ENCODE results near the gene GRIN1.

GRIN1 gene

DNA sequence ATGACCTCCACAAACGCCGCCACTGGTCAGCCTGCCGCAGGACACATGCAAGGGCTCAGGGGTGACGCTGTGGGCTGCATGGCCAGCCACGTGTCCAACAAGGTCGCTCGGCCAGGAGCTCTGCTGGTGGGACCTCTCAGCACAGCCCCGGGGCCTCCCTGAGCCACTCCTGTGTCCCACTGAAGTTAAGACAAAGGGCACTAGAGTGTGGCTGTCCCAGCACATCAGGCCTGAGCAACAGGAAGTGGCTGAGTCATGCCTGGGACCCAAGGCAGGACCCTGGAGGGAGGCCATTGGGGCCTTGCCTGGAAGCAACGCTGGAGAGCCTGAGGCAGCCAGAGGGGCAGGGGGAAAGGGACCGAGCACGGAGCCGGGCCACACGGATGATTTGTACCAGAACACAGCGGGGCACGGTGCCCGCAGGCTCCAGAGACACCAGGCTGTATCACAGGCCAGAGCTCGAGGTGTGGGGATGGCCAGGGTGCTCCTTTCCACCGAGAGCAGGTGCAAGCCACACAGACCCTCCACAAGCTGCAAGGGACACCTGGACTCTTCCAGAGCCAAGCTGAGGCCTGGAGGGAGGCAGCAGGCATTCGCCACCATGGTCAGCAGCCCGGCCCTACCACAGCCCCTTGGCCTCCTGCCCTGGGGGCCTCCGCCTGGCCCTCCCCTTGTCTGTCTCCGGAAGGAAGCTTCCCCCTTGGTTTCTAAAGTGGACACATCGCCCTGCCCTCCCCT, 39.4 kb downstream of the GRIN1 start:
- no peak for DNase-seq (ENCODE audit: low read depth in 2 of 2)

DNA sequence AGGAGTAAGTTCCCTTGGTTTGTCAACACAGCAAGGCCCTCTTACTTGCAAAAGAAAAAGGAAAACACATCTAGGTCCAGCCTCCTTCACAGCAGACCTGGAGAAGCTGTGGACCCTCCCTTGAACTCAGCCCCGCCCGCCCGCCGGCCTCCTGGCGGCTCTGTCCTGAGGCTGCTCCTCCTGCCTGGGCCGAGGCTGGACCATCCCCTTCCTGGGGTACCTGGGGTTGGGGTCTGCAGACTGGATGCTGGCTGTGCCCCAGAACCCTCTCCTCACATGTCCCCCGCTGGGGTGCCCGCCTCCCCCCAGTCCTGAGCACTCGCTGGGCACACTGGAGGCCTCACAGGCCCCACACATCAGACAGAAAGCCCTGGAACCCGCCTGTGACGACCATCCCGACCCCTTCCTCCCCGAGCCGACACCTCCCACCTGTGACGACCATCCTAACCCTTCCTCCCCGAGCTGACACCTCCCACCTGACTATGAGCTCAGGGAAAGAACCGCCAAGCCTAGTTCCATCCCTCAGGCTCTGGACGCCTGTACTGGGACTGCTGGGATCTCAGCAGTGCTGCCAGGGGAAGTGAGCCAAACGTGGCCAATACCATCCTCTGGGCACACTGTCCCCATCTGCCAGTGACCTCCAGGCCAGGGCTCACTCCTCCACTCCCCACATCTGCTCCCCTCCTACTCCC, 40.1 kb downstream of the GRIN1 start:
- no peak for DNase-seq (ENCODE audit: low read depth in 2 of 2)

DNA sequence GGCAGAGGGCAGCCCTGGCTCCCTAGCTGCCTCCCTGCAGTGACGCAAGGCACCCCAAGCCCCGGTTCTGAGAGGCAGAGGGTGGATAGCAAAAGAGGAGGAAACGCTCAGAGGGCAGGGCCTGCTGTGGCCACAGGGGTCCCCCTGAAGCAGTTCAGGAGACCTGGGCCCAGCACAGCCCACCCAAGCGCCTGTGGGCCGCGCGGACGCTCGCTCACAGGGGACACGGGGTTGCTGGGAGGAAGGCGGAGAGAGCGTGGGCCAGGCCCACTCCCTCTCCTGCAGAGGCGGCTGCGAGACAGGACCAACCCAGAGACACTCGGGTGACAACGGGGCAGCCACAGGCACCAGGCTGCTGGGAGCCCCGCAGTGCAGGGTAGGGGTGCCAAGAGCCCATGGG, 40.8 kb downstream of the GRIN1 start:
- DNase-seq (ENCODE audit: low read depth in 2 of 2), result no peak

DNA sequence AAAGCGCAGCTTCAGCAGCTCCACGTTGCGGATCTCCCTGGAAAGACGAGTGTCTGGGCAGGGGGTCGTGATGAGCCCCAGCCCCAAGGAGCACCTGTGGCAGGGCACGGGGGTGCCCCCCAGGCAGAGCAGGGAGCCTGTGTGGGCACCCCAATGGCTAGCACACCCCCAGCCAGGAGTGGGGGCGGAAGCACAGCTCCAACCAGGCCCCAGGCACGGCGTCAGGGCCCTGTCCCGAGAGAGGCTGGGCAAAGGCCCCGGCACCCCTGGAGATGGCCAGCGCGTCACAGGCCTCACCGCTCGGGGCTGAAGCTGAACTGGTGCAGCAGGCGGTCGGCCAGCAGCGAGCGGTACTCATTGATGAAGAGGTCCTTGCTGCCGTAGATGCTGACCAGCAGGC, 41.5 kb downstream of the GRIN1 start:
- no peak for DNase-seq (ENCODE audit: low read depth in 2 of 2)

DNA sequence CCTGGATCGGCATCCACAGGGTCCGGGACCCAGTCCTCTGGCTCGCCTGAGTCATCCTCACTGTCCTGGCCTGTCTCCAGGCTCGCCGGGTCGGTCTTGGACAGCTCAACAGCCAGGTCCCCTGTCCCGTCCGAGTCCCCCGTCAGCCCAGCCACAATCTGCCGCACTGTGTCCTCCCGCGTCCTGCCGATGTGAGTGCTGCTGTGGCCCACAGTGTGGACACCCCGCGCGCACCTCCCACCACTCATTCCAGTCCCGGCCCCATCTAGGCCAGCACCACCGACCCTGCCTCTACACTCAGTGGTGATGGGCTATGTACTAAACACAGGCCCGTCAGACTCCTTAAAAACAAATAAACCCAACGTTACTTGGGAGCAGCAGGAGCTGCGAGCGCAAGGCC, 42.7 kb downstream of the GRIN1 start:
- DNase-seq (ENCODE audit: low read depth in 2 of 2), result no peak

DNA sequence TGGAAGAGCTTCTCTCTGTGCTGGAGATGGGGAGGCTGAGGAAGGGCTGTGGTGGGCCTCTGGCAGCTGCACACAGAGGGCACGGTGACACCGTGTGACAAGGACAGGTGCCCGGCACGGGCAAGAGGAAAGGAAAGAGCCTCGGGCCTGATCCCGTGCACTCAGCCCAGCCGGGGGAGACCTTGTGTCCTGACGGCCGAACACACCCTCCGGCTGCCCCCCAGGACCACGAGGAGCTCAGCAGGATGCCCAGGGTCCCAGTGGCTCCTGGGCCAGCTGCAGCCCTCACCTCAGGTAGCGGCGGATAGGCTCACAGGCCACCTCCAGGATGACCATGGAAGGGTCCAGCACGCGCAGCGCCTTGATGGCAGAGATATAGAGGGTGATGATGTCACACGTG, 43.9 kb downstream of the GRIN1 start:
- no peak for DNase-seq (ENCODE audit: low read depth in 2 of 2)

DNA sequence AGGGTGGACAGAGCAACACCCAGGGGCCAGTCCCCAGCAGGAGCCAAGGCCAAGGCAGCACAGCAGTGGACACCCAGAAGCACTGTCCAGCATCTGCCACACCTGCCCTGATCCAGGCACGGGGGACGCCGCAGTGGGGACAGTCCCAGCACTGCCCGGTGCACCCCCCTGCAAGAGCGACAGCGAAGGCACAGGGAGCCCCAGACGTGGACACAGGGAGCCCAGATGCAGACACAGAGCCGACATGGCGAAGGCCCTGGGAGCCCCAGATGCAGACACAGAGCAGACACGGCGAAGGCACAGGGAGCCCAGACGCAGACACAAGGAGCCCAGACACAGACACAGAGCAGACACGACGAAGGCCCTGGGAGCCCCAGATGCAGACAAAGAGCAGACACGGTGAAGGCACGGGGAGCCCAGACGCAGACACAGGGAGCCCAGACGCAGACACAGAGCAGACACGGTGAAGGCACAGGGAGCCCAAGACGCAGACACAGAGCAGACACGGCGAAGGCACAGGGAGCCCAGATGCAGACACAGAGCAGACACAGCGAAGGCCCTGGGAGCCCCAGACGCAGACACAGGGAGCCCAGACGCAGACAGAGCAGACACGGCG, 45.1 kb downstream of the GRIN1 start:
- DNase-seq (ENCODE audit: low read depth in 2 of 2), result no peak

DNA sequence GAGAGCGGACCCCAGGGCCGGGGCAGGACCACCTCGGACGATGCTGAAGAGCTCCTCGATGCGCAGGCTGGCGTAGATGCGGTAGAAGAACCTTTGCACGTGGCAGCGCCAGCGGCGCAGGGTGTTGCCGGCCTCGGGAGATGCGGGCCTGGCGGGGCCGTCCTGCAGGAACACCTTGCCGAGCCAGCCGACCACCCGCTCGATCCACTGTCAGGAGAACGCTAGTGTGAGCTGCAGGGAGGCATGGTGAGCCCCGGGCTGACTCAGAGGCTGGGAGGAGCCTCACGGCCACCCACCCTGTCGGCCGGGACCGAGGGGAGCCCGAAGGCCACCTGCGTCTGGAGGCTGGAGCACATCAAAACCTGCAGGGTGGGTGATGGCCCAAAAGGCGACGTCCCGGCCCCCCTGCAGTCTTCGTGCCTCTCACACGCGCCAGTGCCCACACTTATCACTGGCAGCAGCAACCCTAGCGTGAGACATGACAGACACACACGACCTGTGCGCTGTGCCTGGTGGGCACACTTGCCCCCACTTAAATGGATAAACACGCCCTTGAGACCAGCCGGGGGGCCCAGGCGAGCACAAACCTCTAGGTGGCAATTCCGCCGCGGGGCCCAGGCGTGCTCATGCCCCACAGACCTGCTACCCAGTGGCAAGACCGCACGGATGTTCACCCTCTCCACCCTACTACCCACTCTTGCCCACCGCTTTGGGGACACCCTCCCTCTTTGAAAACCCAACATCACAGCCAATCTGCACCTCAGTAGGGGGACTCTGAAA, 46.1 kb downstream of the GRIN1 start:
- DNase-seq (ENCODE audit: low read depth in 2 of 2), result no peak

DNA sequence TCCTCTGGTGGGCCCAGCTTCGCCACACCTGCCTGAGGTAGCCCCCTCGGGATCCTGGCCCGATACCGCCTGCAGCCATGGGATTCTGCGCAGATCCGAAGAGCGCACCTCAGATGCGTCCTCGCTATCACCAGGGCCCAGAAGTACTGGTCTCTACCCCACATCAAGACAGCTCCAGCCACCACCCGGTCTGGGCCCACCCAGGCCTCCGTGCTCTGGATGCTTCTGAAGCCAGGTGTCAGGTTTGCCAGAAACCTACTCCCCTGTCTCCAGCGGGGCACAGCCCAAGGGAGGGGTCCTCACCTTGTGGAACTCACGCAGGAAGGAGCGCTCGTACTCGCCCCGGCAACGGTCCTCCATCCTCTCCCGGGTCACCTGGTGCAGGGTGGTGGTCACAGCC, 47.0 kb downstream of the GRIN1 start:
- DNase-seq (ENCODE audit: low read depth in 2 of 2), result no peak

DNA sequence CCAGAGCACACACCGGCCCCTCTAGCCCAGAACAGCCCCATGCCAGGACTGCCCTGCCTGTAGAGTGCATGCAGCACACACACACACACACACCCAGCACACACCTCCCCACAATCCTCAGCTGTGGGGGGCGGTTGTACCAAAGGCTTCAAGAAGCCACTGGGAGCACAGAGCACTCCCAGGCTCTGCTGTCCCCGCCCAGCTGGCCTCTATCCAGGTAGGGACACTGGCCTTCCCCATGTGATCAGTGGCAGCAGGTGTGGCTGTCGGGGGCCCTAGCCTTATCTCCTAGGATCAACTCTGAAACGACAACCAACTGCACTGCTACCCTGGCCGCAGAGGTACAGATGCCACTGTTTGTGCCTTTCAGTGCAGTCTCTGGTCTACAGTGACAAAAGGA, 47.4 kb downstream of the GRIN1 start:
- no peak for DNase-seq (ENCODE audit: low read depth in 2 of 2)

DNA sequence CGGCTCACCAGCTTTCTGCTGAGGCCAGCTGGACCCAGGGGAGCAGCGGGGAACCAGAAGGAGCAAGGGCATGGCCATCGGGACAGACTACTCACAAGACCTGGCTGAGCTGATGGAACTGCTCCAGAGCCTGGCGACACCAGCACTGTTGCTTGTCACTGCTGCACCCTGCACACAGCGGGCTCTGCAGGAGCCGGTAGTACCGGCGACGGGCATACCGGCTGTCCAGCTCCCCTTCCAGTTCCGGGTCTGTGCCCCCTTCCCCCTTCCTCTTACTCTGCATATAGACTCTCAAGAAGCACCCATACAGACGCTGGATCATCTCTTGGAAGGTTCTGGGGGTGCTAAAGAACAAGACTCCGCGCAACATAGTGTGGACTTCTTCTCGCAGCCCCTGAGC, 48.4 kb downstream of the GRIN1 start:
- DNase-seq (ENCODE audit: low read depth in 2 of 2), result no peak

DNA sequence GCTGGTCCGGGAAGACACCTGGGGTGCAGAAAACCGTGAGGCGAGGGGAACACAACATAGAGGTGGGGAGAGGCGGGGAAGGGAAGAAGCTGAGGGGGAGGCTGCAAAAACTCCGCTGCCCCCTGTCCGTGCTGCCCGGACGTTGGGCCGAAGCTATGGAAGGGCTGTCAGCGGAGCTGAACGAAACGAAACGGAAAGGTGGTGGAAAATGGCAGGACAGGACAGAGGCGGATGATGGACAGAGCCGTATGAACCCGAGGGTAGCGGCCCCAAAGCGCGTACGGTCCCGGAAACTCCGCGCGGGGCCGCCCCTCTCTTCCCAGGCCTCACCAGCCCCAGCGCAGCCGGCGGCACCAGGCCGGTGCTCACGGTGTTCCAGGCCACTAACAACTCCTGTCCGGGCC, 49.1 kb downstream of the GRIN1 start:
- DNase-seq (ENCODE audit: low read depth in 2 of 2), result no peak

DNA sequence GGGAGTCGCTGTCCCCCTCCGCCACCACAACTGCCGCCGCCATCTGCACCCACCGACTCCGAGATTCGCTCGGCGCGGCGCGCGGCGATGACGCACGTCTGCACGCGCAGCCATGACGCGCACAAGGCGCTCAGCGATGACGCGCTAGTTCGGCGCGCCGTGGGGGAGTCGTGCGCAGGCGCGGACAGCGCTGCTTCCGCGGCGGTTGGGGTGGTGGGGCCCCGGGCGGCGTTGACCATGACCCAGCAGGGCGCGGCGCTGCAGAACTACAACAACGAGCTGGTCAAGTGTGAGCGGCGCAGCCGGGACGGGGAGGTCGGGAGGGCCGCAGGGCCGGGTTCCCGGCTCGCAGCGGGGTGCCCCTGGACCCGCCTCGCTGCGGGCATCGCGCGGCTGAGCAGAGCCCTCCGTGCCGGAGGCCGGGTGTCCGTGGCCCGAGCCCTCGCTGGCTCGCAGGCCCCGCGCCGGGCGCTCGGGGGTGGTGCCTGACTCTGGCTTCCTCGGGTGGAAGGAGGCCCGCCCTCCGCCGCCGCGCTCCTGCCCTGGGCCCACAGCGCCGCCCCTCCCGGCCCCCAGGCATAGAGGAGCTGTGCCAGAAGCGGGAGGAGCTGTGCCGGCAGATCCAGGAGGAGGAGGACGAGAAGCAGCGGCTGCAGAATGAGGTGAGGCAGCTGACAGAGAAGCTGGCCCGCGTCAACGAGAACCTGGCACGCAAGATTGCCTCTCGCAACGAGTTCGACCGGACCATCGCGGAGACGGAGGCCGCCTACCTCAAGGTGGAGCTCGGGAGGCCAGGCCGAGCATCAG, 49.7 kb downstream of the GRIN1 start, which contains the start of the genes ANAPC2 and SSNA1:
Gene ANAPC2 (minus strand): TSS at position 71 of the 807 bp plus-strand sequence. CDS start 28 bp downstream, at position 43.
Gene SSNA1 (plus strand): TSS at position 187 of the 807 bp plus-strand sequence. CDS start 51 bp downstream, at position 238.
- DNase-seq (ENCODE audit: low read depth in 2 of 2), result peak; percentile 75 to 88

DNA sequence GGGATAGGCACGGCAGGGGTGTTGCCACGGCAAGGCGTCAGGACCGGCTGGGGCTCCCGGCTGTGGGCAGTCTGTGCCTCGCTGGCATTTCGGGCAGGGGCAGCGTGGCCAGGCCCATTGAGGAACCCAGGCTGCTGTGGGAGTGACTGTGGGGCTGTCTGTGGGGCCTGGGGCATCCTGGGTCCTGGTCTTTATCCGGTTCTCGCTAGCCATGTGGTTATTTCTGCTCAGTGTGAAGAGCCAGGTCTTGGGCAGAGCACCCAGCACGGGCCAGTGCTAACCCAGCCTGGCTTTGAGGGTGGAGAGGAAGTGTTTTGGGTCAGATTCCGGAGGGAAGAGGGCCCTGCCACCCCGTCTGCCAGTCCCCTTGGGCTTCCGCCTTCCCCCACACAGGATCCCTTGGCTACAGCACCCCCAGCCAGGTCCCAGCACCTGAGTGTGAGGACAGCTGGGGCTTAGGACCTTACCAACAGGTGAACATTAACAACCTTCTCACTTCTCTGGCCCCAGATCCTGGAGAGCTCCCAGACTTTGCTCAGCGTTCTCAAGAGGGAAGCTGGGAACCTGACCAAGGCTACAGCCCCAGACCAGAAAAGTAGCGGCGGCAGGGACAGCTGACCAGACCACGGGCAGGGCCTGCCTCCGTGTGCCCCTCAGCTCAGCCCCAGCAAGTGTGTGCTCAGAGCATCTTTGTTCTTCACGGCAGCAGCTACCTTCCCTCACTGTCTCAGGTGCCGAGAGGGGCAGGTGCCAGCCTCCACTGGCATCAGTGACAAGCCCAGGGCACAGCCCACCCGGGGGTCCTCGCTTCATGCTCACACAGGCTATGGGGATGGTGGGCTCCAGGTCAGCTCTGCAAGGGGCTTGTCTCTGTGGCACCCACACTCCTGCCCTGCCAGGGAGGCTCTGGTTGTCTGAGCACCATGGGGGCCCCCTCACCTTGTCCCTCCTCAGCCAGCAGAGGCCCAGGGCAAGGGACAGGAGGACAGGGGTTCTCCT, 50.6 kb downstream of the GRIN1 start:
- DNase-seq (ENCODE audit: low read depth in 2 of 2), result no peak

DNA sequence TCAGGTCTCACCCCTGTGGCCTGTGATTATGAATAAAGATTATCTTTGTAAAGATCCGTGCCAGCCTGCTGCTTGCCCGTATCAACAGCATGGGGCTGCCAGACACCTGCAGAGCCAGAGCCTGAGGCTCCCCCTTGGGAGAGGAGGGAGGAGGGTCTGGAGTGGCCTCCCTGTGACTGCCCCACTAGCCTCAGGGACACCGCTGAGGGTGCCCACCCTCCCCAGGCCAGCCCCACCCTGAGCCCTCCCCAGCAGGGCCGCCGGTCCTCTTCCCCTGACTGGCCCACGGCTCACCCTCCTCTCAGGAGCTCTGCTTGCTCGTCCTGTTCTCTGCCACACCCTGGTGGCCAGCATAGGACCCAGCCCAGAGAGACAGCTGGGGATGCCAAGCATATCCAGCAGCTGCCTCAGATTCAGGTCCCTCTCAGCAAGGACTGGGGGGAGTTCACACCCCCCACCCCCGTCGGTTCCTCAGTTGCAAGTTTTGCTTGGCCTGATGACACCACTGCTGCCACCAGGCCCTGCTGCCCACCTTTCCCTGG, 51.4 kb downstream of the GRIN1 start:
- no peak for DNase-seq (ENCODE audit: low read depth in 2 of 2)

DNA sequence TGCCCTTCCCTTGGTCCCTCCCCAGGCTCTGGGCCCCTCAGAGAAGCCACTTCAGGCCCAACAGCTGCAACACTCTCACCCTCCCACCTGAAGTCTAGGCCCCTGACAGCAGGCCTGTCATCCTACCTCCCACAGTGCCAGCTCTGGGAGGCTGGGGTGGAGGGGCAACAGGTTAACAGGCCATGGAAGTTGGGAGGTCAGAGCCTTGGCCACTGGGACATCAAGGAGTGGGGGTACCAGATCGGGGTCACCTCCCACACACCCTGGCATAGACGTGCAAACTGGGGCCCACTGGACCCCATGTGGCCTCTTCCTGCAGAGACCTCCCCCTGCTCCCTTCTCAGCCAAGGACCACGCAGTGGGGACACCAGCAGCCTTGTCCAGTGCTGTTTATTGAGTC, 52.3 kb downstream of the GRIN1 start:
- no peak for DNase-seq (ENCODE audit: low read depth in 2 of 2)

DNA sequence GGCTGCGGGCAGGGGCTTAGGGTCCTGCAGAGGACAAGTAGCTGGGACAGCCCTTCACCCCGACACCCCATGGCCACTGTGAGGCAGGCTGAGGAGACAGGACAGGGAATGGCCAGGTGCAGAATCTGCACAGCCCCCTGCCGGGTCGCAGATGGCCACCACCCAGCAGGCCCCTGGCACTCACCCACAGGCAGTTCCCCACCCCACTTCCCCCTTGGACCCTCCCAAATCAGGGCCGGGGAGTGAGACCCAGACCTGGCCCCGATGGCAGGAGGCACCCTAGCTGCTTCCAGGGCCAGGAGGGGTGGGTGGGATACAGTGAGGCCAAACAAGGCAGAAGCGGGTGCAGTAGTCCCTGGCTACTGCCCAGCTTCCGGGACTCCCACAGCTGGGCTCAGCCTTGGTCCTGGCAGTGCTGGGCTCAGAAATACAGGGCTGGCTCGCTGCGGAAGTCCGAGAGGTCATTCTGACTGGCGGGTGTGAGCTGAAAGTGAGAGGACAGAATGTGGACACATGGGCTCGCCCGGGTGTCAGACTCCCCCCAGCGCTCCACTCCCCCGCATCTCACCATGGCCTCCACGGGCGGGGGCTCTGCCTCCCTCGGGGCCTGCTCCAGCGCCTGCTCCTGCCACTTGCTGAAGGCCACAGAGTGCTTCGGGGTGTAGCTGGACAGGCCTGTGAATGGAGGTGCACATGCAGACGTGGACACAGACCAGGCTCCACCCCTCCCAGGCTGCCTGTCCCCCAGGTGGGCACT, 52.9 kb downstream of the GRIN1 start:
- no peak for DNase-seq (ENCODE audit: low read depth in 2 of 2)

DNA sequence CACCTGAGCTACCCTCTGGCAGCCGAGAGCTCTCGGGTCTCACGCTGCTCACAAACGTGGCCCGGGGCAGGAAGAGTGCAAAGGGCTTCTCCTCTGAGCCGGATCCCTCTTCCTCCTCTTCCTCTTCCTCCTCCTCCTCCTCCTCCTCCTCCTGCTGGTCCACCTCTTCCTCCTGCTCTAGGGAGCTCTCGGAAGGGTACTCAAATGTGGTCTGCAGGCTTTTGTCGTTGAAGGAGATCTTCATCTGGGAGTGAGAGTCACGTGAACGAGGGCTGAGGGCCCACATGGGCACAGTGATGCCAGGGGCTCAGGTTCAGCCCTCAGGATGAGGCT, 53.5 kb downstream of the GRIN1 start:
- no peak for DNase-seq (ENCODE audit: low read depth in 2 of 2)

DNA sequence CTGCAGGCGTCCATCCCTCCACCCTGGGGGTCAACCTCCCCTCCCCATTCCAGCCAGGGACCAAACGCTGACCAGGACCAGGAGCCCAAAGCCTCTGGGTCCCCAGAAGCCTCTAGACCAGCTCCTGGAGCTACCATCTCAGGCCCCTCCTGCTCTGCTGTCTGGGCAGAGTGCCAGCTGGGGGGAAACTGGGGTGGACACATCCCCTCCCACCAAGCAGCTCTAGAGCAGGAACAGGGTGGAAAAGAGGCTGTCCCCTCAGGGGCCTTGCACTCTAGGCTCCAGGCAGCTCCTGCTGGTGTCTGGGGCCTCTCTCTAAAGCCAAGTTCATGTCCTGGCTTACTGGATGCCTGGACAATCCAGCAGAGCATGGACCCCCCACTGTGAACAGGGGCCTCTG, 53.9 kb downstream of the GRIN1 start:
- no peak for DNase-seq (ENCODE audit: low read depth in 2 of 2)

All from stimulated activated CD8-positive, alpha-beta memory T cell treated with anti-CD3 and anti-CD28 coated beads, Interleukin-7, amount 100 ng/mL, for 4 hours (primary cell).